KG1 (cell line): ENCODE results near the gene DYRK1A.
"Not testable (repeated sequence)": the region's sequence is repeated elsewhere in the genome, so short reads cannot be mapped to it uniquely, and the experiment has no call there.

Source experiments
- DNase-seq: peaks from one replicate; lab custom pipeline; 2025; lab: John Stamatoyannopoulos, UW

Gene DYRK1A

DNA sequence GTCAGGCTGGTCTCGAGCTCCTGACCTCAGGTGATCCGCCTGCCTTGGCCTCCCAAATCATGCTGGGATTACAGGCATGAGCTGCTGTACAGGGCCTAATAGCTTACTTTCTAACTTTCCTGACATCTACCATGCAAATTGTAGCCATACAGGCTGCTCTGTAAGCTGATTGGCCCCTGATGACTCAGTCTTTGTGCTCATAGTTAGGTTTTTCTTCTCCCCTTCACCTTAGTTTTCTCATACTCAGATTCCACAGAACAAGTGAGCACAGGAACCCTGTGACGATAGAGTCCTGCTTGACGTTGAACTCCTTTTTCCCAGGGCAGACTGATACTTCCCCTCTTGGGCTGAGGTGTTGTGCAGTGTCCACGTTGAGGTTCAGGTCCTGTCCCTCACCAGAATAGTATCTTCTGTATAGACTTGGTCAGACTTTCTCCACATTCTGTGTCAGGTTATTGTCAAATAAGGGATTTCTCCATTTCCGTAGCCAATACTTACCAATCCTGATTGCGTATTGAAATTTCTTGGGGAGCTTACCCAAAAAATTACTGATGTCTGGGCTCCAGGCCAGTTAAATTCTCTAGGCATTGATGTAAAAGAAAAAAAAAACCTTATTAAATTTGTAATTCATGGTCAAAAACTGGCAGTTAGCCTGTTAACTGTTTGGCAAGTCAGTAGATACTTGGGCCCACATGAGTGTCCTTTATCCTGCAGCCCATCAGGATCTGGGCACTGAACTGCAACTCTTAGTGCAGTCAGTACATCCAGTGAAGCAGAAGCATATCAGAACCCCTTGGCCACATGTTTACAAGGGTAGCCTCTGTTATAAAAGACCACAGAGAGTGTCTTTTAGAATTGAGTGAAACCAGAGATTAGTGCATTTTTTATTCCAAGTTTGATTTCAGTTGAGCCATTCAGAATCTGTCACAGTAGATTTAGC is 118.2 kb downstream of the DYRK1A start:
- DNase-seq = no peak

DNA sequence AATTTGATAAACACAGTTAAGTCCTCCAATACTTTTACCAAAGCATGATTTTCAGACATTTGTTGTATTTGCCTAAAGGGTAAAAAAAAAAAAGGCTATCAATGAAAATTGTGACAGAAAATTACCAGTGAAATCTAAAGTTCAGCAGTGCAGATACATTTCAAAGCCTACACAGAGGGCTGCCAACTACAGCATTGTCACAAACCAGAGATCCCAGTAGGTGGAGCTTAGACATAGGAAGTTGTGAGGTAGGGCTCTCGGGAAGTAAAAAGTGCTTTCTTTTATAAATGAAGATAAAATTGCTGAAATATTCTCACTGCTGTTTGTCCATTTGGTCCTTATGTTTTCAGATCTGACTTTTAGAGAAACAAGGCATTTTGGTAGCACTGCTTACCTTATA is 123.0 kb downstream of the DYRK1A start:
- no peak for DNase-seq

DNA sequence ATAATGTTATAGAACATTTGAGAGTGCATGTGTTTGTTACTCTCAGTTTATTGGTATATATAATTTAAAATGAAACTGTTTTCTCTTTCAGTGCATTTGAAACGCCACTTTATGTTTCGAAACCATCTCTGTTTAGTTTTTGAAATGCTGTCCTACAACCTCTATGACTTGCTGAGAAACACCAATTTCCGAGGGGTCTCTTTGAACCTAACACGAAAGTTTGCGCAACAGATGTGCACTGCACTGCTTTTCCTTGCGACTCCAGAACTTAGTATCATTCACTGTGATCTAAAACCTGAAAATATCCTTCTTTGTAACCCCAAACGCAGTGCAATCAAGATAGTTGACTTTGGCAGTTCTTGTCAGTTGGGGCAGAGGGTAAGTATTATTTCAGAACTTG is 123.5 kb downstream of the DYRK1A start:
- DNase-seq = no peak

- no peak for DNase-seq
These were observed 130.4 kb downstream of the DYRK1A start for GRCh38 chr21:37496972-37497371.

- no peak for DNase-seq
These were observed 132.1 kb downstream of the DYRK1A start for GRCh38 chr21:37498664-37499063.

GRCh38 chr21:37502947-37503346 is 136.4 kb downstream of the DYRK1A start:
- DNase-seq = no peak

- DNase-seq = no peak
These were observed 137.4 kb downstream of the DYRK1A start for GRCh38 chr21:37503848-37504467.

GRCh38 chr21:37505963-37506362 is 139.4 kb downstream of the DYRK1A start:
- DNase-seq = no peak

GRCh38 chr21:37507716-37508115 is 141.1 kb downstream of the DYRK1A start:
- DNase-seq = no peak

- DNase-seq = no peak
These were observed 141.8 kb downstream of the DYRK1A start for GRCh38 chr21:37508341-37508740.

GRCh38 chr21:37509802-37510393 is 143.3 kb downstream of the DYRK1A start:
- DNase-seq = no peak

DNA sequence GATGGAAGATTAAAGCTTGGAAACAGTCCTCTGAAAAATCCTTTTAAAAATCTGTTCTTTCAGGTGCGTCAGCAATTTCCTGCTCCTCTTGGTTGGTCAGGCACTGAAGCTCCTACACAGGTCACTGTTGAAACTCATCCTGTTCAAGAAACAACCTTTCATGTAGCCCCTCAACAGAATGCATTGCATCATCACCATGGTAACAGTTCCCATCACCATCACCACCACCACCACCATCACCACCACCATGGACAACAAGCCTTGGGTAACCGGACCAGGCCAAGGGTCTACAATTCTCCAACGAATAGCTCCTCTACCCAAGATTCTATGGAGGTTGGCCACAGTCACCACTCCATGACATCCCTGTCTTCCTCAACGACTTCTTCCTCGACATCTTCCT is 145.3 kb downstream of the DYRK1A start:
- DNase-seq = no peak

- DNase-seq = no peak
These were observed 146.8 kb downstream of the DYRK1A start for GRCh38 chr21:37513383-37513782.

DNA sequence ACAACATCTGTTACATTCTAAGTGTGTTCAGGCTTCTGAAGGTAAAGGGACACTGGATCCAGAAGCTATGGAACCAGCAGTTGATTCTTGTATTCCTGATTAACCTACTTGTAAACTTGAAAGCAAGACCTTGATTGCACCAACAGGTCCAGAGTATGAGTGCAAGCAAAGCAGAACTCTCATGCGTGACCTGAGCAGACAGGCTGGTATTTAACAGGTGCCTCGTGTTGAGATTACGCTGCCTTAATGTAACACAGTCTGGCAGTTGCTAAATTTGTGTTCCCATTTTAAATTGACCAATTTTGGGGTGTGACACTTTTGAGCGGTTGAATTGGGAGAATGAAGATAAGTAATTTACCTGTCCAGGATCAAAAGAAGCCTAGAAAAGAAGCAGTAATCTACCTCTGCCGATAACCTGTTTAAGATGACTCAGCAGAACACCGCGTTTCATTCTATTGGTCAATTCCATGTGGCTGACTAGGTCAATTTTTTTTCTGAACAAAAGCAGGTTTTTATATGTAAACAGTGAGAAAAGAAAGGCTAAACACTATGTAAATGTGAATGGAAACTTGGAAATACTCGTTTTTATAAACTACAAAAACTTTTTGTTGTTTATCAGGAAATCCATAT is 147.6 kb downstream of the DYRK1A start:
- DNase-seq = no peak

GRCh38 chr21:37516998-37517397 is 150.4 kb downstream of the DYRK1A start:
- no peak for DNase-seq

DNA sequence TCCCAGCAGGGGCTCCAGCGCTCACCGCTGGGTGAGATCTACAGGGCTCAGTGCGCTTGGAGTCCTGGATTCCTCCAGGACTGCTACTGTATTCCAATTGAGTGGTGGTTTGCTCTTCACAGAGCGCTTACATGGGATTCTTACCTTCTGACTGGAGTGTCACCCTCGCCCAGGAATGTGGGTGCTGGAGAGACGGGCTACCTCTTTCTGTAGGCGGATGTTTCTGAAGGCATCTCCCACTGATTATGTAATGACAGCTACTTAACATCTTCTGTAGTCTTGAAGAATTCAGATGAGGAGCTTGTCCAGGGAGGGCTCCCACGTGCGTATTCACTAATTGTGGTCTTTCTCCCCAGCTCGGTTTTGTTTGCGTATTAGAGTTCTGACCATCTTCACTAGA is 154.2 kb downstream of the DYRK1A start:
- no peak for DNase-seq

DNA sequence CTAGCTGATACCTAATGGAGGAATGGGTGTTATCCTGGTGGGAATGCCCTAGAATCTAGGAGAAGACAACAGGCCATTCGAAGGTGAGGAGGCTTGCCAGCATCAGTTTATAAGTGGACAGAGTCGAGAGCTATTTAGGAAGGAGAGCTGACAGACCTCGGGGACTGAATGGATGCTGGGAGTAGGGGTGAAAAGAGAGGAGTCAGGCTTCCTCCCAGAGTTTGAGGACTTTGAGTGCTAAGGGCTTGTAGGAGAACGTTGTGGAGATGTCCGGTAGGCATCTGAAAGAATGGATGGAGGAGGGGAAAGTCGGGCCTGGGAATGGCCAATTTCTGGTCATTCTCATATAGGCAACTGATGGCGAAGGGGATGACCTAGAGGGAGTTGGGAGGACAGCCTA is 155.1 kb downstream of the DYRK1A start:
- no peak for DNase-seq

GRCh38 chr21:37522641-37523295 is 156.2 kb downstream of the DYRK1A start:
- no peak for DNase-seq

DNA sequence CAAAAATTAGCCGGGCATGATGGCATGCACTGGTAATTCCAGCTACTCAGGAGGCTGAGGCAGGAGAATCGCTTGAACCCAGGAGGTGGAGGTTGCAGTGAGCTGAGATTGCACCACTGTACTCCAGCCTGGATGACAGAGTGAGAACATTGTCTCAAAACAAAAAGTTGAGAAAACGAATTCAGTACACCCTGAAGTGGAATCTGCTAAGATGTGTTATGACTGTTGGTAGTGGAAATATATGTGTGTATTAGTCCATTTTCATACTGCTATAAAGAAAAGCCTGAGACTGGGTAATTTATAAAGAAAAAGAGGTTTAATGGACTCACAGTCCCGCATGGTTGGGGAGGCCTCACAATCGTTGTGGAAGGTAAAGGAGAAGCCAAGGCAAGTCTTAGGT is 158.4 kb downstream of the DYRK1A start:
- DNase-seq = not testable (repeated sequence)

DNA sequence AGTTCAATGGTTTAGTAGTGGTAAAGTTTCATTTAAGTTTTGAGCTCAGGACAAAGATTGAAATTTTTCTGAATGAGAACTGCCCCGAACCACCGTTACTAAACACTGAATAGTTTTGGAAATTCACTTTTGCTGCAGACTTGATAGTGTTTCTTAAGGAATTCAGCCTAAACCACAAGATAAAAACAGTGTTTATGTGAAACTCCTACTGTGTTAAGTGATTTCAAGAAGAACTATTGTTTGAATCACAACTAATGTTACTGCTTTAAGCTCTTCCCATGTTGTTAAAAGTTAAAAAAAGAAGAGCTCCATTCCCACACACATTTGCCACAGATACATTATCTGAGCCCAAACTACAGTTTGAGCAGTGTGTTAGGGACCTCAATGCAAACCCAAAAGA is 159.2 kb downstream of the DYRK1A start:
- DNase-seq = no peak

GRCh38 chr21:37527103-37527502 is 160.5 kb downstream of the DYRK1A start:
- no peak for DNase-seq

DNA sequence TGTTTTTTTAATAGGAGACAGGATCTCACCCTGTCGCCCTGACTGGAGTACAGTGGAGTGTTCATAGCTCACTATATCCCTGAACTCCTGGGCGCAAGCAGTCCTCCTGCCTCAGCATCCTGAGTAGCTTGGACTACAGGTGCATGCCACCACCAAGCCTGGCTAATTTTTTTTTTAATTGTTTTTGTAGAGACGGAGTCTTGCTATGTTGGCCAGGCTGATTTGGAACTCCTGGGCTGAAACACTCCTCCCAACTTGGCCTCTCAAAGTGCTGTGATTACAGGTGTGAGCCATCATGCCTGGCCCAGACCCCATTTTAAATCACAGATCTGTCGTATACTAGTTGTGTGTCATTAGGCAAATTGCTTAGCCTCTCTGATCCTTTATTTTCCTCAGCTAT is 161.1 kb downstream of the DYRK1A start:
- no peak for DNase-seq
